Measurements from ENCODE around the gene POC1B. TPM values are rescaled to one million over a fixed set of nuclear protein-coding genes. Genes with fewer than 3 reads are reported as not detected.

POC1B gene
- total and polyA plus RNA-seq, 12 donors = 3.3 to 18.5 (median 11.8) TPM

DNA sequence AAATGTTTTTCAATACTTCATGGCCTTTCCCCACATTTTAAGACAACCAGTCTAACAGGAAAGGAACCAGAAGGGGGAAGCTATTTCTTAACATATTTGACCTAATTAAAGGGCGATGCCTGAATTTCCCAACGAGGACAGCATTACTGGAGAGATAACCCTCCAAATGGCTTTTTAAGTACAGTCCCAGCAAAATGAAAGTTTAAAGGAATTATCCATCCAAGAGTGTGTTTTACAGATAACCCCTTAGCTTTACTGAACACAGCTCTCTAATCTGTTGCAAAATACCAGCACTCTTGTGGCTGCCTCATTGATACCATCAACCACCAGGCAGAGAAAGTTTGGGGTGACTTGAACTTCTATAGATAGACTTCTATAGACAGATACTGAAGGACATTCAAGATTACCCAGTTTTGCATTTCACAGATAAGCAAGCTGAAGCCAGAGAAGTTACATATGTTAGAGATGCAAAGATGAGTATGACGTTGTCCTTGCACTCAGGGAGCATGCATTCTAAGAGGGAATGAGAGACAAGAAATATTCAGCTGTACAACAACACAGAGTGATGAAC, 132.2 kb downstream of the POC1B start:
- TF ChIP-seq CTCF (IDR thresholded peaks at IDR 0.05) = no peak
- no peak for TF ChIP-seq POLR2A (IDR thresholded peaks at IDR 0.05)

GRCh38 chr12:89392391-89392790, 133.5 kb downstream of the POC1B start:
- Histone ChIP-seq H3K27me3 (no peaks in the 10 kb centered on the region), H3K27ac (no peak overlapping the region), H3K36me3 (replicated peaks in 1 of 2) (no peaks in the 10 kb centered on the region), H3K4me3 (no peak overlapping the region), H3K9me3 (replicated peaks in 1 of 3) (no peaks in the 10 kb centered on the region), H3K4me1 (replicated peaks in 1 of 2) (peaks cover 5 to 23% of the 10 kb centered on the region in 2 donors)
- TF ChIP-seq CTCF (IDR thresholded peaks at IDR 0.05) (no peak), POLR2A (IDR thresholded peaks at IDR 0.05) (no peak)
- intact Hi-C loops (cut with DNase I) = no loop called here
- 86 to 92% (median 89%) methylated on average over 3 of the region's 3 CpGs for WGBS, 4 donors
- DNase-seq = no peak

More for the DNA sequence above, 132.2 kb downstream of the POC1B start:
- Histone ChIP-seq H3K27me3 (no peaks in the 10 kb centered on the region), H3K36me3 (replicated peaks in 1 of 2) (no peaks in the 10 kb centered on the region), H3K9me3 (replicated peaks in 1 of 3) (no peaks in the 10 kb centered on the region), H3K4me1 (replicated peaks in 1 of 2) (peaks cover 5 to 23% of the 10 kb centered on the region in 2 donors), H3K4me3 (no peak overlapping the region), H3K27ac (peak overlapping the region in 1 of 5 donors; percentile 4)
- intact Hi-C loops (cut with DNase I) = no loop called here
- DNase-seq = no peak
- WGBS, 4 donors = 31 to 58% (median 50%) methylated on average over 3 of the region's 3 CpGs

DNA sequence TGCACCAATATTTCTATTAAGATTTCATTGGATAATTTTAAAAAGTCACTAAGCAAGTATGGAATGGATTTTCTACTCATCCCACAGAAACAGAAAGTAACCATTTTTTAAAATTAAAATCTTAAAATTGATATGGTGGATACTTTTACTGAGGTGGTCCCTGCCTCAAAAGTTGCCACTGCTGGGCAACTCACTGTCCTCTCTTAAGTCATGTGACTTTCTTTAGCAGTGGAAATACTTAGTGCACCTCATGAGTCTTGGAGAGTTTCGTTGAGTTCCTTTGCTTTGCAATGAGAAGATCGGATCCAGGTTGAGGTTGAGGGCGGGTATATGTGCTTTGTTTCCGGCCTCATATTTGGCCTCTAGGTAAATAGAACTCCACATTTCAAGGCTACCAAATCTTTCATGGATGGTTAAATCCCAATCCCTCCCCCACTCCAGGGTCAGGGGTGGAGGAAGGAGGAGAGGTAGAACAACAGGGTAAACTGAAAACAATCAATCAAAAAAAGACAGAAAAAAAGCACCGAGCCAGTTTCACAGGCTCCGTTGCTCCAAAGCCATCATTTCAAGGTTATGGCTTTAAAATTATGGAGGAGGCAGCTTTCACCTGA, 134.0 kb downstream of the POC1B start:
- H3K27ac ChIP-seq = no peak overlapping the region
- no peaks in the 10 kb centered on the region for H3K36me3 ChIP-seq (replicated peaks in 1 of 2)
- WGBS, 4 donors = 74 to 86% (median 81%) methylated on average over 6 of the region's 6 CpGs
- peaks cover 5 to 23% of the 10 kb centered on the region in 2 donors for H3K4me1 ChIP-seq (replicated peaks in 1 of 2)
- H3K9me3 ChIP-seq (replicated peaks in 1 of 3) = no peaks in the 10 kb centered on the region
- no peaks in the 10 kb centered on the region for H3K27me3 ChIP-seq
- TF ChIP-seq CTCF (IDR thresholded peaks at IDR 0.05) (no peak), POLR2A (IDR thresholded peaks at IDR 0.05) (no peak)
- no peak overlapping the region for H3K4me3 ChIP-seq
- no peak for DNase-seq
- intact Hi-C loops (cut with DNase I) = no loop called here

- WGBS, 4 donors = 53 to 69% (median 58%) methylated on average over 3 of the region's 3 CpGs
- peaks cover 5 to 25% of the 10 kb centered on the region in 2 donors for H3K4me1 ChIP-seq (replicated peaks in 1 of 2)
- H3K27ac ChIP-seq = peak overlapping the region in 3 of 5 donors; percentile 6 to 82 (median 57)
Measured at GRCh38 chr12:89390802-89391673, 134.8 kb downstream of the POC1B start.

More at GRCh38 chr12:89390802-89391673, 134.8 kb downstream of the POC1B start:
- intact Hi-C loops (cut with DNase I) = no loop called here
- H3K27me3 ChIP-seq = no peaks in the 10 kb centered on the region
- DNase-seq = no peak
- H3K4me3 ChIP-seq = no peak overlapping the region
- H3K9me3 ChIP-seq (replicated peaks in 1 of 3) = no peaks in the 10 kb centered on the region
- TF ChIP-seq CTCF (IDR thresholded peaks at IDR 0.05) = no peak
- no peaks in the 10 kb centered on the region for H3K36me3 ChIP-seq (replicated peaks in 1 of 2)
